ENCODE results near the gene AHCYL2.

AHCYL2 gene

DNA sequence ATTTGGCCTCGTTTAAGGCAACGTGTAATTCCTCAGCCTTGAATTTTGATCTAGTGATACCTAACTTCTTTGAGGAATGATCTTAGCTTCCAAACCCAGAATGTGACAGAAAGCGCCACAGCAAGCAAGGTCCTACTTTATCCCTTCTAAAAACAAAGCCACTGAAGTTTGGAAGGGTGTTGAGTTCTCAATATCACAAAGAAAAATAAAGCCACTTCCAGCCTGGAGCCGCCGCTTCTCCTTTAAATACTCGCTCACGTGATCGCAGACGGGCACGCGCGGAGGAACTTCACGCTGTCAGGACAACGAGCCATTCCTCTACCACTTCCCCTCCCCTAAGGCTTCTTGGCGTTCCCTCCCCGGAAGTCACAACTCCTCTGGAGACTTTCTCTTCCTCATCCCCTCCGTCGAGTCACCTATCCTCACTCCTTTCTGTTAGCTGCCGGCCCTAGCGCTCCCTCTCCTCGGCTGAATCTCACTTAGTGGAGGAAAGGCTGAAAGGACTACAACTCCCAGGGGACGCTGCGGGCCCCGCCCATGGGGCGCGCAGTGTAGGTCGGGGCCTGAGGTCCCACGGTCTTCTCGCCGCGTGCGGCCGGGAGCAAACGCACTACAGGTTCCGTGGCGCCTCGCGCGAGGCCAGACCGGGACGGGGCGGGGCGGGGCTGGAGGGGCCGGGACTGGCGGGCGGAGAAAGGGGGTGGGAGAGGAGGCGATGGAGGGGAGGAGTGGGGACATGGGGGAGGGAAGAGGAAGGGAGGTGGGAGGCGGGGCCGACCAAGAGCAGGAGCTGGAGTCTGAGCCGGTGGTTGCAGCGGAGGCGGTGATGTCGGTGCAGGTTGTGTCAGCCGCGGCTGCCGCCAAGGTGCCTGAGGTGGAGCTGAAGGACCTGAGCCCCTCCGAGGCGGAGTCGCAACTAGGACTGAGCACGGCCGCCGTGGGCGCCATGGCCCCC lies at the start of gene AHCYL2:
Gene AHCYL2, plus strand, starts transcription at position 780 of the 955 bp plus-strand sequence.
- Mint-ChIP-seq H3K9me3 (no peaks in the 10 kb centered on the region), H3K27ac (peak within 1 kb of the TSS; percentile 97), H3K4me1 (ENCODE audit: low read depth) (peaks cover 32% of the 10 kb centered on the region), H3K27me3 (no peaks in the 10 kb centered on the region), H3K36me3 (ENCODE audit: low read depth) (no peaks in the 10 kb centered on the region), H3K4me3 (peak within 1 kb of the TSS; percentile 93)

DNA sequence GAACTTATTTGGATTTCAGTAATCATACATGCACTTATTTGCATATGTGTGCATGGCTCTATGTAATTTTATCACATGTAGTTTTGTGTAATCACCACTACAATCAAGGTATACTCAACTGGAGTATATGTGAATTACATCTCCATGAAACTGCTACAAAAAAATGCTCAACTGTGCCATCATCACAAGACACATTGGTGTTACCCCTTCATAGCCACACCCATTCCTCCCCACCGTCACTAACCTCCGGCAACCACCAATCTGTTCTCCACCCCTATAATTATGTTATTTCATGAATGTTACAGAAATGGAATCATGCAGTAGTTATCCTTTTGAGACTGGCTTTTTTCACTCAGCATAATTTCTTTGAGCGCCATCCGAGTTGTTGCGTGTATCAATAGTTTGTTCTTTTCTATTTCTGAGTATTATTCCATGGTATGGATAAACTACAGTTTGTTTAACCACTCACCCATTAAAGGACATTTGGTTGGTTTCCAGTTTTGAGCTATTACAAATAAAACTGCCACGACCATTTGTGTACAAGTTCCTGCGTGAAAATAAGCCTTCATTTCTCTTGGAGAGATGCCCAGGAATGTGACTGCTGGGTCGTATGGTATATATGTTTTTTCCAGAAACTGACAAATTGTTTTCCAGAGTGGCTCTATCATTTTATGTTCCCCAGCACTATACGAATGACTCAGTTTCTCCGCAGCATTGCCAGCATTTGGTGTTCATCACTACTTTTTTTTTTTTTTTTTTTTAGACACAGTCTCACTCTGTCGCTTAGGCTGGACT lies 47.7 kb upstream of the AHCYL2 start:
- no peaks in the 10 kb centered on the region for H3K4me1 Mint-ChIP-seq (ENCODE audit: low read depth)
- H3K27me3 Mint-ChIP-seq = peaks cover 4% of the 10 kb centered on the region
- H3K27ac Mint-ChIP-seq = no peak overlapping the region
- no peak overlapping the region for H3K4me3 Mint-ChIP-seq
- no peaks in the 10 kb centered on the region for H3K36me3 Mint-ChIP-seq (ENCODE audit: low read depth)
- H3K9me3 Mint-ChIP-seq = no peaks in the 10 kb centered on the region

DNA sequence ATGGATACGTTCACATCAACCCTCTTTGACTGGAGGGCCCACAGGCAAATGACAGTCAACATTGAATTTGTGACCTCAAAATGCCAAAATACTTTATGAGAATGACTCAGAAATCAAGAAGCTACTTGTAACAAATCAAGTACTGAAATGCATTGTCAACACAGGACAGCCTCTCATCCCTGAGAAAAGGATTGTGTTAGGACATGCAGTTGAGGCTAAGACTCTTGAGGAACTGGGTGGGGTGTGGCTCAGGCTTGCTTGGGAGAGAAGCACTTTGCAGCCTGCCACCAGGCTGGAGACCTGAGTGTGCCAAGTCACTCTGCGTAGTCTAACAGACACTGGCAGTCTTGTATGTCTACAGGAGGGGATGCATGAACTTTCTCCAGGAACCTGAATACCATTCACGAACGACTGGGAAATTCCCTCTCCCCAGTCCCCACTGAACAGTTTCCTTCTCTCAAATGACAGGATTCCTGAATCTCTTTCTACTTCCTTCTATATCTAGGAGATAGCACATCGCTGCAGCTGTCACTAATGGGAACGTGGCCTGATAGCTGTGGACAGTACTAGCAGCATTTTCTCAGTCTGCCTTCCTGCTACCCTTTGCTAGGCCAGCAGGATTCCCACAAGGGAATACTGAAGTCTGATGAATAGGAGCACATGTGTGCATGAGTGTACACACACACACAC lies 39.7 kb upstream of the AHCYL2 start:
- no peaks in the 10 kb centered on the region for H3K36me3 Mint-ChIP-seq (ENCODE audit: low read depth)
- no peaks in the 10 kb centered on the region for H3K9me3 Mint-ChIP-seq
- H3K27me3 Mint-ChIP-seq = peaks cover 29% of the 10 kb centered on the region
- H3K4me3 Mint-ChIP-seq = no peak overlapping the region
- no peak overlapping the region for H3K27ac Mint-ChIP-seq
- peaks cover 6% of the 10 kb centered on the region for H3K4me1 Mint-ChIP-seq (ENCODE audit: low read depth)

DNA sequence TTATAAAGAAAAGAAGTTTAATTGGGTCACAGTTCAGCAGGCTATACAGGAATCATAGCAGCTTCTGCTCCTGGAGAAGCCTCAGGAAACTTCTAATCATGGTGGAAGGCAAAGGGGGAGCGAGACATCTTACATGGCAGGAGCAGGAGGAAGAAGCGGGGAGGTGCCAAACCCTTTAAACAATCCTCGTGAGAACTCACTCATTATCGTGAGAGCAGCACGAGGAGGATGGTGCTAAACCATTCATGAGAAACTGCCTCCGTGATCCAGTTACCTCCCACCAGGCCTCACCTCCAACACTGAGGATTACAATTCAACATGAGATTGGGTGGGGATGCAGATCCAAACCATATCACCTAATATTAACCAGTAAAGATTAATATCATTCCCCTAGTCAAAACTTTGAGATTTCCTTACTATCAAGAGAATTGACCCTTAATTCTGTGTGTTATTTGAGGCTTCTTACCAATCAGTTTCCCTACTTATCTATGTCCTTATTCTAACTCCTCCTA lies 38.0 kb upstream of the AHCYL2 start:
- H3K9me3 Mint-ChIP-seq = no peaks in the 10 kb centered on the region
- H3K36me3 Mint-ChIP-seq (ENCODE audit: low read depth) = no peaks in the 10 kb centered on the region
- H3K27me3 Mint-ChIP-seq = peaks cover 43% of the 10 kb centered on the region
- H3K4me1 Mint-ChIP-seq (ENCODE audit: low read depth) = peaks cover 6% of the 10 kb centered on the region
- H3K4me3 Mint-ChIP-seq = no peak overlapping the region
- no peak overlapping the region for H3K27ac Mint-ChIP-seq

DNA sequence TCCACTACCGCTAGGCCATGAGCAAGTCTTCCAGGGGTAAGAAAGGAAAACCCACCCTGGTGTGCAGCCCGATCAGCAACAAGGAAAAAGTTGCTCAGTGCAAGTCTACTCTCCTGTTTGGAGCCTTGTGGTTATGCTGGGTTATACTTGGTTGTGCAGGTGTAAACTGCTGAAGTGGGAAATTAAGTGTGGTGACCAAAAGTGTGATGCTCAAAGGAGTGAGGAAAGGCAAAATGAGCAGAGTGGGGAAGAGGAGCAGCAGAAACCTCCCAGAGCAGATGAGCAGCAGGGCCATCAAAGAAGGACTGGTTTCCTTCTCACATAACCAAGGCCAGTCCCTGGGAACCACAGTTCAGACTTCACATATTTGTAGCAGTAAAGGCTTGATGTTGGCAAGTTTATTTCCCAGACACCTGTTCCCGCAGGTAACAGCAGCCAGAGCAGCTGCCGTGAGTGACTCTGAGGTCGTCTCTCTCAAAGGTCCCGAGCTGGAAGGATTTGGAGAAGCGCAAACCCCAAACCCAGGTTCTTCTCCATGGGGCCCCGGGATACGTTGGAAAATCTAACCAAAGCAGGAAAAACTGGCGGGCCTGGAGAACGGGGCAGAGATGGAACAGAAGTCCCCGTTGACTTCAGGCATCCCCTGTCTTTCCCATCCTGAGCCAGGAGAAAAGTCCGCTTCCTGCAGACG lies 37.0 kb upstream of the AHCYL2 start:
- peaks cover 52% of the 10 kb centered on the region for H3K27me3 Mint-ChIP-seq
- H3K36me3 Mint-ChIP-seq (ENCODE audit: low read depth) = no peaks in the 10 kb centered on the region
- H3K27ac Mint-ChIP-seq = no peak overlapping the region
- peak overlapping the region; percentile 19 for H3K4me3 Mint-ChIP-seq
- no peaks in the 10 kb centered on the region for H3K9me3 Mint-ChIP-seq
- H3K4me1 Mint-ChIP-seq (ENCODE audit: low read depth) = peaks cover 6% of the 10 kb centered on the region

DNA sequence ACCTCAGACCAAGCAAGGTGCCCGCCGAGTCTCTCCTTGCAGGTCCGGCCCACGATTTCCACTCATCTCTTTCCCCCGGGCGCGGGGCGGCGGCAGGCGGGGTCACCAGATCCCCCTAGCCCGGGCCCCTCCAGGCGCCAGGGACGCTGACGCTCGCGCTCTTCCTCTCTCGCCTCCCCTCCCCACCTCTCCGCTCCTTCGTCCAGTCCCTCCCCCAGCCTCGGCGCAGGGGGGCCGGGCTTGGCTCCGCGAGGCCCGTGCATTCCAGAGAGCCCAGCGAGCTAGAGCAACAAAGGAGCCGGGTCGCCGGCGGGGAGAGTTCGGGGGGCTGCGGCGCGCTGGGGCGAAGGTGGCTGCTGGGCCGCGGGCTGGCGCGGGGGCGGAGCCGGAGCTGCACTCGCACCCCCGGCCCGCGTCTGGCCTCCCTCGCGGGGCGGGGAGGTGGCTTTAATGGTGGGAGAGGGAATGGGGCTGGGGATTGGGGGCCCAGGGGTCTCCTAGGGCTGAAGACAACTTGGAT lies 36.4 kb upstream of the AHCYL2 start, which contains the start of gene SMO:
Gene SMO, plus strand, starts transcription at position 262 of the 520 bp plus-strand sequence. CDS start 519 bp downstream, outside the sequence.
- Mint-ChIP-seq H3K4me3 (peak within 1 kb of the TSS; percentile 58), H3K9me3 (no peaks in the 10 kb centered on the region), H3K27ac (no peak within 1 kb of the TSS), H3K4me1 (ENCODE audit: low read depth) (peaks cover 6% of the 10 kb centered on the region), H3K36me3 (ENCODE audit: low read depth) (no peaks in the 10 kb centered on the region), H3K27me3 (peaks cover 52% of the 10 kb centered on the region)

DNA sequence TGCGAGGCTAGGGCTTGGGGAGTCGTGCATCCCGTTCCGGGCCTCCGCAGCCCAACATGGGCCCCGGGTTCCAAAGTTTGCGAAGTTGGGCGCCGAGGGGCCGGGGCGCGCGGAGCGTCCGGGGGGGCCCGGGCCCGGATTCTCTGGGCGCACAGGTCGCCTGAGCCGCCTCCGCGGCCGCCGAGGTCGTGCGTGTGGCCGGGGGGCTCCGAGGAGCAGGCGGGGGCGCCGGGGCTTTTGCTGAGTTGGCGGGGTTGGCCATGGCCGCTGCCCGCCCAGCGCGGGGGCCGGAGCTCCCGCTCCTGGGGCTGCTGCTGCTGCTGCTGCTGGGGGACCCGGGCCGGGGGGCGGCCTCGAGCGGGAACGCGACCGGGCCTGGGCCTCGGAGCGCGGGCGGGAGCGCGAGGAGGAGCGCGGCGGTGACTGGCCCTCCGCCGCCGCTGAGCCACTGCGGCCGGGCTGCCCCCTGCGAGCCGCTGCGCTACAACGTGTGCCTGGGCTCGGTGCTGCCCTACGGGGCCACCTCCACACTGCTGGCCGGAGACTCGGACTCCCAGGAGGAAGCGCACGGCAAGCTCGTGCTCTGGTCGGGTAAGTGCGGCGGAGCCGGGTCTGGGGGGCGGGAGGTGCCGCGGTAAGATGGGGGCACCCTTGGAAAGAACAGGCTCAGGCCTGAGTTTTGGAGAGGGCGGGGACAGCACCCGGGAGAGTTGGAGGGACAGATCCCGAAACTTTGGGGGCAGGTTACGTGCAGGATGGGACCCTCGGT lies 35.8 kb upstream of the AHCYL2 start:
- H3K4me3 Mint-ChIP-seq = peak overlapping the region; percentile 58
- no peaks in the 10 kb centered on the region for H3K9me3 Mint-ChIP-seq
- H3K4me1 Mint-ChIP-seq (ENCODE audit: low read depth) = peaks cover 6% of the 10 kb centered on the region
- H3K27ac Mint-ChIP-seq = no peak overlapping the region
- no peaks in the 10 kb centered on the region for H3K36me3 Mint-ChIP-seq (ENCODE audit: low read depth)
- H3K27me3 Mint-ChIP-seq = peaks cover 52% of the 10 kb centered on the region

DNA sequence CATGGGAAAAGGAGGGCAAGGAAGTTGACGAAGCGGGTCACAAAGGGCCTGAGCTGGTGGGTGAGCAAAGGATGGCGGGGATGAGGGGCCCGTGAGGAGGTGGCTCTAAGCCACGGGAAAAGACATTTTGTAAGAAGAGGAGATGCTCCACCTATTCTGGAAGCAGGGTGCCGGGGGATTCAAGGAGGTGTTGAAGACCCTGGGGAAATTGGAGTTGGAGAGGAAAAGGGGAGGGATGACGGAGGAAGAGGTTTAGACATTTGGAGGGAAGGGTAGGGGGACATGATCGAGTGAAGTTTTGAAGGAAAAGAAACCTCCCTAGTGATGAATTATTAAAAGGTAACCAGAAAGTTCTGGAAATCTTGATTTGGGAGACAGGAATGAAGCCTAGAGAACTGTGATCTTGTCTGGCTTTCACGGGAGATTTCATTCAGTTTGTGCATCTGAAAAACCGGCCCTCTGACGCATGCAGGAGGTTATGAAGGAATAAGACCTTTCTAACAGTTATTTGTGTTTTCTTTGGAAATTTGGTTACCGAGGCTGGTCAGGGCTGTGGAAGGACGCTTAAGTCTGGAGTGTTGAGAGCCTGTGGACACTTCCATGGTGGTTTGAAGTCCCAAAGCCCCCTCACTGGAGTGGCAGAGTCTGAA lies 35.0 kb upstream of the AHCYL2 start:
- peaks cover 6% of the 10 kb centered on the region for H3K4me1 Mint-ChIP-seq (ENCODE audit: low read depth)
- H3K27ac Mint-ChIP-seq = no peak overlapping the region
- peaks cover 52% of the 10 kb centered on the region for H3K27me3 Mint-ChIP-seq
- H3K9me3 Mint-ChIP-seq = no peaks in the 10 kb centered on the region
- H3K4me3 Mint-ChIP-seq = peak overlapping the region; percentile 58
- H3K36me3 Mint-ChIP-seq (ENCODE audit: low read depth) = no peaks in the 10 kb centered on the region

DNA sequence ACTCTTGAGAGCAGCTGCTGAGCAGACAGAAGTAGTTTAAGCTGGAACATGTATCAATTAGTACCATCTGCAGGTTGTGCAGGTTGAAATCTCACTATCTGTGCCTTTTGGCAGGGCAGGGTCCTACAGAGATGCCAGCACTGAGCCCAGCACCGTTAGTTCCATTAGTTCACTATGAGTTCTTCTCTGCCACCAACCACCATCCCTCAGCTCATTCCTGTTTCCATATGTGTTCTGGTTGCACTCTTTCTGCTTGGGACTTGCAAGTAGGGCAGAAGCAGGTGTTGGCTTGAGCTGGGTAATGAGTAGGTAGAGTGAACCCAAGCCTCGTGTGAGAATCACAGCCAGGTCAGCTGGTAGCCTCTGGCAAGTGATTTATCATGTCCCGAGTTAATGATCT lies 33.6 kb upstream of the AHCYL2 start:
- Mint-ChIP-seq H3K27ac (no peak overlapping the region), H3K4me1 (ENCODE audit: low read depth) (peaks cover 6% of the 10 kb centered on the region), H3K27me3 (peaks cover 51% of the 10 kb centered on the region), H3K36me3 (ENCODE audit: low read depth) (no peaks in the 10 kb centered on the region), H3K9me3 (no peaks in the 10 kb centered on the region), H3K4me3 (no peak overlapping the region)

DNA sequence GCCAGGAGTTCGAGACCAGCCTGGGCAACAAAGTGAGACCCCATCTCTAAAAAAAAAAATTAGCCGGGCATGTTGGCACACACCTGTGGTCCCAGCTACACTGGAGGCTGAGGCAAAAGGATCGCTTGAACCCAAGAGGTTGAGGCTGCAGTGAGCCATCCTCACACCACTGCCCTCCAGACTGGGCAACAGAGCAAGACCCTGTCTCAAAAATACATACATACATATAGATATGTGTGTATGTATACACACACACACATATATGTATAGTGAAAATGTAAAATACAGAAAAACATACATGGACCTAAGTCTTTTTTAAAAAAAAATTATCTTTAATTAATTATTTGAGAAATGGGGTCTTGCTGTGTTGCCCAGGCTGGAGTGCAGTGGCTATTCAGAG lies 30.9 kb upstream of the AHCYL2 start:
- Mint-ChIP-seq H3K4me1 (ENCODE audit: low read depth) (no peaks in the 10 kb centered on the region), H3K27me3 (peaks cover 33% of the 10 kb centered on the region), H3K27ac (no peak overlapping the region)

DNA sequence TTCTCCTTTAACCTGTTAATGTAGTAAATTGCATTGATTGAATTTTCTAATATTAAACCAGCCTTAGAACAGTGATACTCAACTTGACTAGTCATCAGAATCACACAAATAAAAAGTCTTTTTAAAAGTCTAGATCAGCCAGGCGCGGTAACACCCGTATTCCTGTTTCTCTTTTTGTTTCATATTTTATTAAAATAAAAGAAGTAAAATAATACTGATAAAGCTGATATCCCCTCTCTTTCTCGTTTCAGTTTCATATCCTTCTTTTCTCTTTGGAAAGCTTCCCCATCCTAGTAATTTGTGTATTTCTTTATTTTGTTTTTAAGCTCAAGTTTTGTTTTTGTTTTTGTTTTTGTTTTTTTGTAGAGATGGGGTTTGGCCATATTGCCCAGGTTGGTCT lies 27.1 kb upstream of the AHCYL2 start:
- Mint-ChIP-seq H3K27ac (no peak overlapping the region), H3K9me3 (no peaks in the 10 kb centered on the region), H3K36me3 (ENCODE audit: low read depth) (no peaks in the 10 kb centered on the region), H3K4me3 (no peak overlapping the region), H3K27me3 (no peaks in the 10 kb centered on the region), H3K4me1 (ENCODE audit: low read depth) (no peaks in the 10 kb centered on the region)

More for the DNA sequence above, 30.9 kb upstream of the AHCYL2 start:
- Mint-ChIP-seq H3K36me3 (ENCODE audit: low read depth) (no peaks in the 10 kb centered on the region), H3K9me3 (no peaks in the 10 kb centered on the region), H3K4me3 (no peak overlapping the region)

DNA sequence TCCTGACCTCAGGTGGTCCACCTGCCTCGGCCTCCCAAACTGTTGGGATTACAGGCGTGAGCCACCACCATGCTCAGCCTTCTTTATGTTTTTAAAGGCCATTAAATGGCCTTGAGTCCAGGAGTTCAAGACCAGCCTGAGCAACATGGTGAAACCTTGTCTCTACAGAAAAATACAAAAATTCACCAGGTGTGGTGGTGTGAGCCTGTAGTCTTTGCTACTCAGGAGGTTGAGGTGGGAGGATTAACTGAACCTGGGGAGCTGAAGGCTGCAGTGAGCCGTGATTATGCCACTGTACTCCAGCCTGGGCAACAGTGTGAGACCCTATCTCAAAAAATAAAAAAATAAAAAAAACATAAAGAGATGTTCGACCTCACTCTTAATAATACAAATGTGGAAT lies 25.4 kb upstream of the AHCYL2 start:
- Mint-ChIP-seq H3K9me3 (no peaks in the 10 kb centered on the region), H3K27me3 (no peaks in the 10 kb centered on the region), H3K4me3 (no peak overlapping the region), H3K27ac (no peak overlapping the region), H3K4me1 (ENCODE audit: low read depth) (no peaks in the 10 kb centered on the region), H3K36me3 (ENCODE audit: low read depth) (no peaks in the 10 kb centered on the region)

Data from stimulated activated naive CD8-positive, alpha-beta T cell treated with anti-CD3 and anti-CD28 coated beads, Interleukin-15, Interleukin-2, amounts not matched to agents 100 ng/mL and 50 ng/mL, for 24 hours (primary cell).